Measurements from ENCODE around the gene CABS1. TPM values are rescaled to one million over a fixed set of nuclear protein-coding genes. Genes with fewer than 3 reads are reported as not detected.

CABS1 gene
- total RNA-seq (2022; extraction: Qiagen RNA extraction), result not detected in 5 replicates

DNA sequence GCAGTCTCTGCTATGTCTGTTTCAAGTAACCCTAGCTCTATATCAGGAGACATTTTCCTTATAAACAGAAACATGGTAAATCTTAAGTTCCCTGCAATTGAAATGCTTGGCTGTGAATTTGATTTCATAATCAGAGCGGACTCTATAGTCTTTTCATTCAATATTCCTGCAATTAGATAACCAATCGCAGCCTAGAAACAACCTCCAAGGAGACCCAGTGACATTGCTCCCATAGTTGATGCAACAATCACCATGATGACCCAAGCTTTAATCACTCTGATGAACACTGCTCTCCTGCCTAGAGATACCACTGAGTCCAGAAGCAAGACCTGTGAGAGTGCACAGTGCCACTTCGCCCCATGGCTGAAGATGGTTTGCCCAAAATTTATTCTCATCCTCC is at the start of gene CABS1:
Gene CABS1 (plus strand): TSS at position 301 of the 400 bp plus-strand sequence. CDS start 59 bp downstream, at position 360.

DNA sequence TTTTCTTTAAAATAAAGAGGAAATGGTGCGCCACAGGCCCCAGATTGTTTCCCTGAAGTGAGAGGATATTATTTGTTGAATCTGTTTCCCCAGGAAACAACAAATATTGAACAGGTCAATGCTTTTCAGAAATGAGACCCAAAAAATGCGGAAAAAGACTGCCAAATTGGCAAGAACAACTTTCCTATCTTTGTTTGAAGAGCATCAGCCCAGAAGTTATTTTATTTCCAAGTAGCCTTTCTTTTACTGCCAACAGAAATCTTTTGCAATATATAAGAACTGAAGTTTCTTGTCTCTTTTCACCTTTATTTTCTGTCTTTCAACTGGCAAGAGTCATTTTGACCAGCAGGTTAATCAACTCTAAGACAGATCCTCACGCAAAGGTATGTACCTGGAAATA is 25.7 kb downstream of the CABS1 start, which contains the start of gene SMR3A:
Gene SMR3A (plus strand): TSS at position 301 of the 400 bp plus-strand sequence. CDS start 1,356 bp downstream, outside the sequence.

DNA sequence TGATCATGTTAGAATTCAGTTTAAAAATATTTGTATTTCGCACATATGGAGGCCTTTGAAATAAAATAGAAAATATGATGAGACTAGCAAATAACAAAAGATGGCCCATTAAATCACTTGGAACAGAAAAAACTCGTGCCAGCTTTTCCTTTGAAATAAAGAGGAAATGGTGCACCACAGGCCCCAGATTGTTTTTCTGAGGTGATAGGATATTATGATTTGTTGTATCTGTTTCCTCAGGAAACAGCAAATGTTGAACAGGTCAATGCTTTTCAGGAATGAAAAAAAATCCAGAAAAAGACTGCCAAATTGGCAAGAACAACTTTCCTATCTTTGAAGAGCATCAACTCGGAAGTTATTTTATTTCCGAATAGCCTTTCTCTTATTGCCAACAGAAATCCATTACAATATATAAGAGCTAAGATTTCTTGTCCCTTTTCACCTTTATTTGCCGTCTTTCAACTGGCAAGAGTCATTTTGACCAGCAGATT is 48.0 kb downstream of the CABS1 start, which contains the start of gene SMR3B:
Gene SMR3B (plus strand): TSS at position 441 of the 491 bp plus-strand sequence. CDS start 1,380 bp downstream, outside the sequence.

Other genes with a start within 250 kb of the CABS1 start
- gene PRR27, start 180.7 kb upstream of the CABS1 start, total RNA-seq (2022; extraction: Qiagen RNA extraction), result not detected in 5 replicates
- gene ODAM, start 139.3 kb upstream of the CABS1 start, total RNA-seq (2022; extraction: Qiagen RNA extraction), result not detected in 5 replicates
- gene FDCSP, start 108.9 kb upstream of the CABS1 start, total RNA-seq (2022; extraction: Qiagen RNA extraction), result not detected in 5 replicates
- not detected in 5 replicates for gene CSN3, start 92.4 kb upstream of the CABS1 start, total RNA-seq (2022; extraction: Qiagen RNA extraction)
- gene SMR3A, start 25.8 kb downstream of the CABS1 start, total RNA-seq (2022; extraction: Qiagen RNA extraction), result not detected in 5 replicates
- not detected in 5 replicates for gene SMR3B, start 48.1 kb downstream of the CABS1 start, total RNA-seq (2022; extraction: Qiagen RNA extraction)
- not detected in 5 replicates for gene OPRPN, start 63.0 kb downstream of the CABS1 start, total RNA-seq (2022; extraction: Qiagen RNA extraction)
- gene MUC7, start 137.2 kb downstream of the CABS1 start, total RNA-seq (2022; extraction: Qiagen RNA extraction), result not detected in 5 replicates
- not detected in 5 replicates for gene AMTN, start 183.6 kb downstream of the CABS1 start, total RNA-seq (2022; extraction: Qiagen RNA extraction)

Measured in A549 treated with Mapracorat at 1 μM for 4 hours (cell line).